ENCODE data around the gene FAM174B.

The FAM174B gene

DNA sequence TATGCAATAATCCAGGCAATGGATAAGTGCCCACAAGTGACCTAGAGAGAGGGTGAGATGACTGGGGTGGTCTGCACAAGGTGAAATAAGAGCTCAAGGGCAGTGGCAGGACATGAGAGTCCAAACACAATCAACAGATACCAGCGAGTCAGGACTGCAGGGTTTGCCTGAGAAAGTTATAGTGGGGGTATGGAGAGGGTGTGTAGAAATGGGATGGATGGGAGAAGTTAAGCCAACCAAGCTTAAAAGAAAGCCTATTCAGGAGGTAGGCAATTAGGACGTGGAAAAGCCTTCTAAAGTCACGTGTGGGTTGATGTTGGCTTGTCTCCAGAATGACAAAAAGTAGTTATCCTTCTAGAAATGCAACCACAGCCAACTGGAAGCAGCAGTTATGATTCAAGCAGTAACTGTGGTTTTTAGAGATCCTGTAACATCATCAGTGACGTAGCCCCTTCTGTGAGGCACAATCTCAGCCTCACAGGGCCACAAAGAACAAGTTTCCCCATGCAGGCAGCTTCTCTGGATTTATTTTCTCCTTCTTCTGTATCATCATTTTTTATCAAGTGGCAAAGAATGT is 56.1 kb downstream of the FAM174B start:
- DNase-seq: no peak

DNA sequence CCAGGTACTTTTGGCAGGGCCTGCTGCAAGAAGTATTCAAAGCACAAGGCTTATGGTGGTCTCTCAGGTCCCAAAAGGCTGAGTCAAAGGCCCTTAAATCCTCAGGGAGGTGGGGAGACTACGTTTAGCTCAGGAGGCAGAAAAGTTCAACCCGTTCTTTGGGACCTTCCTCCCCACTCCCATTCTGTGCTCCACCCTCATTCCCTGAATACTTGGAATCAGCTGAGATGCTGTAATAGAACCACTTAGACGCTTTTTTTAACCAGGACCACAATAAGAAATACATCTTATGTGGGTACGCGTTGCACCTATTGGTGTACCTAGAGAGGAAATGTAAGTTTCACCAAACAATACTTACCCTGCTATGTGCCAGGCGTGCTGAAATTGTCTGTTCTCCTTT is 58.0 kb downstream of the FAM174B start:
- no peak for DNase-seq

DNA sequence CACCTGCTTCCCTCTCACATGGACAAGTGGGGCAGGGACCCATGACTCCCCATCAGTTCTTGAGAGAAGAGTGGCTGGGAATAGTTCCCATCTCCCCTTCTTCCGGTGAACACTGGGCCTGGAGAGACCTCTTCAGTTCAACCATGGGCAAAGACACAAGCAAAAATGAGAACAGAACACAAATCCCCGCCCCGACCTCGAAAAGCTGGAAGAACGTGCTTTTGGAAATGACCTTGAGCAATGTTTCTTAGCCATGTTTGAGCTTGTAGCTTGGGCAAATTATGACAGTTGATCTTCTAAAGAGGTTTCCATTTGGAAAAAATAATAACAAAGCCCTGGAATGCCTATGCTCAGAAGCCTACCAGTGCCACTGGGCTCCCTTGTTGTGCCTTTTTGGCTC is 59.0 kb downstream of the FAM174B start:
- no peak for DNase-seq

DNA sequence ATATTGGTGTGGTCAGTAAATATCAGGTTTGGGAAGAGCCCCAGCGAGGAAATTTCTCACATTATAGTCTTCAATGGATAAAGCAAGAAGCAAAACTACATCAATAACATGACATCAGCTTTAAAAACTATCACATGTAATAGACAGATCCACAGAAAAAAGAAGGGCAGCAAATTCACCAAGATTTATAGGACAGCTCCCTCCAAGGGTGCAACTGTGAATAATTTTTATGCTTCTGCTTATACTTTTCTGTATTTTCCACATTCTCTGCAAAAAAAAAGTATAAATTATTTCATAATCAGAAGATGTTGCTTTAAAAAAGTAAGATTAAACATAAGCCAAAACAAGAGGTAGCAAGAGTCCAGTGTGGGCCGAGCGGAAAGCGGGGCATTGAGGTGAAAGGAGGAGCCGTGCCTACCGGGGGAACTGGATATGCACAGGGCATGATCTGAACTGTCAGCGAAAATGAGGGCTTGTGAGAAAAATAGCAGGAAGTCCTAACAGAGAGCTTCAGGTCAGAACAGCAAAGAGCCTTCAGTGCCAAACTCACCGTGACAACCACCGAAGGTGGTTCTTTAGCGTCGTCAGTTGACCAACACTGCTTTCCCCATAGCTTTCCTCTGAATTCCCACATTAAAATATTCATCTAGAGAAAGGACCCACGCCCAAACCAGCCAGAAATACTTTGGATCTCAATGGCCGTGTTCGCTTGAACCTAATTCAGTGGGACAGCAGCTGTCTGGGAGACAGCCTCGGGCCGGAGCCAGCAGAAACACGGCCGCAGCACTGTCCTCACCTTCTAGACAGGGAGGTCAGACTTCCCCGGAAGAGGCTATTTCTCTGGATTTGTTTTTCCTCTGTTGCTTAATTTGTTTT is 59.8 kb downstream of the FAM174B start:
- DNase-seq: no peak

DNA sequence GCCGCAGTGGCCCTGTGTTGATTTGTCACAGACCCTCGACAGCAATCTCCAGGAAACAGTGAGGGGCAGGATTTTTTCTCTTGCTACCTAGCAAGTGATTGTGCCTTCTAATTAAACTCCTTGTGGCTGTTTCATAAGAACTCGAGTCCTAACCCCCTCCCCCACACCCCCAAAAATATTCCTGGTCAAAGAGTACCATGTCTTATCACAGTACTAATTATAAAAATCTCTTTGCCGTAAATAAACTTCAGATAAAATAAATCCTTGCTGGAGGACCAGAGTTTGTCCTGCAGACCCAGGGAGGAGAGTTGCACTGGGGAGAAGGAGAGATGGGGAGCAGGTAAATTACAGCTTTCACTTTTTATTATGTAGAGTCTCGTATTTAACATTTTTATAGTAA is 64.3 kb downstream of the FAM174B start:
- DNase-seq: no peak

DNA sequence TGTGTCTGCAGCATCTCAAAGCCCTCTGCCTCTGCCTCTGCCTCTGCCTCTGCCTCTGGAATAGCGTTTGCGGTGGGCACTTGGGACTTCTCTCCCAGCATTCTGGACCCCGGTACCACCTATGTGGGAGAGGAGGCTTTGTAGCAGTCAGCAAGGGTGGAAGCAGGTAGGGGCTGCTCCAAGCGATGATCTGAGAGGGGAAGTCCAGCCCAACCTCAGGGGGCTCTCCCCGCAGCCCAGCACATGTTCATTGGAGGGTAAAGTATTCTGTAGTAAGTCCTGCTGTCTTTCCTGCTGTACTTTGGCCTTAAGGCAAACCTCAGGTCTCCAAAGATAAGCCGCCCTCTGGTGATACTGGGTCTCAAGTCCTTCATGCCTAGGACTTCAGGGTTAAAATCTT is 68.6 kb downstream of the FAM174B start:
- DNase-seq: no peak

DNA sequence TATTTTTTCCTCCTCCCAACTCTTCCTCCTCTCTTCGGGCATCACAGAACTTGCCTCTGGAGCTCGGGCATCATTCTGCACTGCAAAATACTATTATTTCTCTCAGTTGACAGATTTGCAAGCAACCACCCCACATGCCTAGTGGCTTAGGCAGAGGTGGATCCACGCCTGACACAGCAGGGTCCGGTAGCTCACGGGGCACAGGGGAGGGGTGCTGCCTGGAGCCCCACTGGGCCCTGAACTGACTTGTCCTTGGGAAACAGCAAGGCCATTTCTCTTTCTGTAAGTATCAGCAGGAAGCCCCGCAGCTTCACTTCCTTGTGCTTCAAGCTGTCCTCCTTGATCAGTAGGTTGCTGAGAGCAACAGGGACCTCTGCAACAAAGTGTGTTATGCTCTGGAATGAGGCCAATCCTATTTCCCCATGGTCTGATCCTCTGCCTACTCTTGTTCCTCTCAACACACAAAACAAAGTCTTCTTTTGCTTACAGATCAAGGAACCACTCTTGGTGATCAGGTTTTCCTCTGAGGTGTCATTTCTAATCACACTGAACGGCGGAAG is 69.1 kb downstream of the FAM174B start:
- DNase-seq: no peak

DNA sequence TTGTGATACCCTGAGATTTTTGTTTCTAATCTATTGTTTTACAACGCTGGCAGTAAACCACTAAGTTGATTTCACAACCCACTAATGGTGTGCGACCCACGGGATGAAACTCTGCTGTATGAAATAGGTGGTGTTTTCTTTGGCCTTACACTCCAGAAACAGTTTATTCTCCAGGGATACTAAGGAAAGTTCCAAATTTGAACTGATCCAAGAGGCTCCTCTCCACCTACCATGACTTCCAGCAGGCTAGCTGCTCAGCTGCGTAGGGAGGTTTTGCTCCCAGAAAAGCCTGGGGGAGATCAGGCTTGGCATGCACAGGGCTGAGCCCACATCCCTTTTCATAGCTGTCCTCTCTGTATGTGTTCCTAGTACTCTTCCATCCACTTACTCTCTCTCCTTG is 71.5 kb downstream of the FAM174B start:
- no peak for DNase-seq

DNA sequence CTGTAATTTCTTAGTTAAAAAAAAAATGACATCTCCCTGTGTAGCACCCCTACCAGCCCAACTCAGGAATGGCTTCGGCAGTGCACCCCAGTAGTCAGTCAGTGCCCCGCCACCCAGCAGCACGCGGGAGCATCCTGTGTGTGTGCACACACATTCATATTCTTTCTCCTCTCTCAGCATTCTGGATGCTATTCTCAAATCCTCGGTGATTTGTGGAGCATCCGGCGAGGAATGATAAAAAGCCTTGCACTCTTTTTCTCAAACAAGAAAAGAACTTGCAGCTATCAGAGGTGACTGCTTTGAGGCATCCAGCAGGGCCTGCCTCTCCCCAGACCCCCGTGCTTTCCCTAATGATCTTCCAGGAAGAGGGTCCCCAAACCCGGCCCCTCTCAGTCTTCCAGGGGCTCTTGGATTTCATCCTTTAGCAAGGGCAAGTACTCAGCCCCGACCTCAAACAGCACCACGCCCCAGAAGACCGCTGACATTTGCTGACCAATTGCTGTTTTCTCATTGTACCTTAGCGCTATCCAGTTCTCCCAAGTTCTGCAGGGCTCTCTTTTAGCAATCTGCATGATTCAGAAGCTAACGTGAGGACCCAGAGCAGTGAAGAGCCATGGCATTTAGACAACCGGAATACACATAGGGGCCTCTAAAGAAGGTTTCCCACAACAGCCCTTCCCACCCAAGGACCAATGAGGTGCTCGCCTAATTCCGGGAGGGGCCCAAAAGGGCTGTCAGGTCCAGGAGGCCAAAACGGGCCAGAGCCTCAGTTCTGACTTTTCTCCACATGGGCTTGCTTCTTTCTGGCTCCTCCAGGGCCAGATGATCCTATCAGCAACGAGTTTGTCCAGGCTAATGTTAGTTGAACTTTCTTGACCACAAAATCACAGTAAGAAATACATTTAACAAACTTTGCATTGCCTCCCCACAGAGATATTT is 72.2 kb downstream of the FAM174B start:
- DNase-seq: no peak

DNA sequence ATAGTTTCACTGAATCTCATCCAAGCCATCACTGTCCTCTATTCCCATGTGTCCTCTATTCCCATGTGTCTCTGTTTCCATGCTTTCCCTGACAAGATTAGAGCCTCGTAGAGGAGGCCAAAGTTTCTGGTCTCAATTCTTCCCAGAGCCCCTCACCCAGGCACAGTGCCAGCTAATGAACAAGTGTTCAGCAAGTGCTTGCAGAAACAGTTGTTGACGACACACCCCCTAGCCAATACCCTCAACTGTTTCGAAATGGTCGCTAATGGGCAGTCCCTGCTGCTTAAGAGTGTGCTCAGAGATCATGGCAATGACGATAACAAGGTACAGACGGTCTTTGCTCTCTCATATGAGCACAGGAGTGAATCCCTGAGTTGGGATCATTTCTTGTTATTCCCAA is 73.4 kb downstream of the FAM174B start:
- DNase-seq: no peak

DNA sequence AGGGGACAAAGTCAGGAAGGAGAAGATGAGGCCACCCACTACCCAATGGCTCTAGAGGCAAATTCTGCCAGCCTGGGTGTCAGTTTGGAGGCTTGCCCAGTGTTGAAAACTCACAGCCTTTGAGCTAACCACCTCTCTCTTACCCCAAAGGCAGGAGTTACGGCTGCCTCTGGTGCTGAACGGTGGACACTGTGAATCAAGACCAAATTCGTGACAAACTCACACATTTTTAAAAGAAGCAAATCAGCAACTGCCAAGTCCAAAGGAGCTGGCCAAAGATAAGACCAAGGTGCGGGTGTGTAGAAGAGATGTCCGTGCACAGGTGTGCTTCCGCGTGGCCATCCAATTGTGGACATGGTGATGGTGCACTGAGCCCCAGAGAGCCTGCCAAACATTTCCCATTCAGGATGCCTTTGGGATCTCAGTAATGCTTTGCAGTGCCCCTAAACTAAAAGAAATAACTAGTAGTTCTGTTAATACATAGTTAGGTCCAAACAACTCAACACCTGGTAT is 74.6 kb downstream of the FAM174B start:
- DNase-seq: no peak

DNA sequence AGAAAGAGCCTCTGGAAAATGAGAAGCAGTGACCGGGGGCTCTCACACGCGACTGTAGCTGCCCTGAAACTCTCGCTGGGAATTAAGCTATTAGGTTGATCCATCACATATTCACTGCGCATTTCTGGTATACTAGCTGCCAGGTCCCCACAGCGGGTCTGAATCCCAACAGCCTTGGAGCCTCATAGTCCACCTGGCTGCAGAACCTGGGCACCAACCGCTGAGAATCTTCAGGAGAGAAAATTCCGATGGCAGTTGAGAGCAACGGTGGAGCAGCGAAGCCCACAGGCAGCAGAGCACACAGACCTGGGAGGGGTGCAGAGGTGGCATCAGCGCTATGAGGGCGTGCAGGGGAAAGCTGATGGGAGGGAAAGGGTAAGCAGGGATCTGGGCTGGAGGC is 75.1 kb downstream of the FAM174B start:
- DNase-seq: no peak

DNA sequence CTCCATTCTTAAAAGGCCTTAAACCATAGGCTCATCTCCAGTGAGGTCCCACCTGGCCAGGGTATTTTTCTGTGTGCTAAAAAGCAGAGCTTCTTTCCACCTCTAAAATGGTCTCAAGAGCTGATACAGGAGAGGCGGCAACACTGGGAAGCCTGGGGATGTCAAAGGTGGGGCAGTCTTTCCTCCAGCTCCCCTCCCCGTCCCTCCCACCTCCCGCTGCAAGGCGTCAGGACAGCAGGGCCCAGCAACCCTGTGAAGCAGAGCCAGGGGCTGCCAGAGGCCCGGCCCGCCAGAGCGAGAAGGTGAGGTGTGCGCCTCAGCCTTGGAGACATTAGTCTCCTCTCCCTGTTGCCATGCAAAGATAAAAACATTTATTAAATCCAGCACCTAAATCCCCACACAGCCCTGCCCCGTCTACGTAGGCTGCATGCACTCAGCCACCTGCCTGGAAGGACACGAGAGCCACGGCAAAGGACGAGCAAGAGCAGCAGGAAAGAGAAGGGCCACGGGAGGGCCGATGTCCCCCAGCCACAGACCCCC is 75.6 kb downstream of the FAM174B start:
- DNase-seq: no peak

DNA sequence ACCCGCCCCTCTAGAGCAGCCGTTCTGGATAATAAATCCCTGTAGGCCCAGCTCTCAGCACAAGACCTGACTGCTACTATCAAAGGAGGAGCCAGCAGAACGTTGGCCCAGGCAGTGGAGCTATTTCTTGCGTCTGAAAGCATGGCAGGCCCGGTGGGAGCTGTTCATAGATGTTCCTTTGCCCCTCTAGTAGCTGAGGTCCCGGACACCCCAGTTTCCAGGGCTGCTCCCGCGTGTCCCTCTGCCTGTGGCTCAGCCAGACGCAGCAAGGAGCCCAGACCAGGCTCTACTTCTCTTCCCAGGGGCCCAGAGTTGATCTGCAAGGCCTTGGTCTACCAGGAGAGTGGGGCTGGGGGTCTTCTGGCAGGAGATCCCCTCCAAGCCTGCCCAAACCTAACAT is 76.1 kb downstream of the FAM174B start:
- DNase-seq: no peak

DNA sequence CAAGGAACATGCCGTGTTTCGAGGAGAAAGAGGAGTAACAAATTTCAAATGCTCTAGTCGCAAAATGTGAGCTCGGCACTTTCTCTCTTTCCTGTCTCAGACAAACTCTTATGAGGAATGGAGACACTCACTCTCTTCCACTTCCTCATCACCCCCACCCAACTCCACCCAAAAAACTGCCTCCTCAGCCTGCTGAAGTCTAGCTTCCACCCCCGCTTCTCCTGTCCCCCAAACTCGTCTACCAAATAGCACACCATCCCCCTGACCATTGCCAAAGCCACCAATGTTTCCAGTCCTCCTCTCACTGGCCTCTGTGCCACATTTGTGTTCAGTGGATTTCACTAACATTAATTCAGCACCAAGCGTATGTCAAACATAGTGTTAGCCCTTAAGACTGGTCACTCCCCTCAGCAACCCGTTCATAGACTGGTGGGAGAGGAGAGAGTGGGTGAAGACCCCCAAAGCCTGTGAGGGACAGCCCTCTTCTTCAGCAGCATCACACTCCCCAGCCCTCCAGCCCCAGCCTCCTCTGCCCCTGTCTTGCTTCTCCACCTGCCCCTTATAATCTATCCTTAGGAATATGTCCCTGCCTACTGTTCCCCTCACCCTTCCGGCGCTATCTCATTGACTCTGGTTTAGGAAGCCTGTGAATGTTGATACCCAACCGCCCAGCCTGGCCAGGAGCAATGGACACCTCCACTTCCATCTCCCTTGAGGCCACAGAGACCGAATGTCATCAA is 77.3 kb downstream of the FAM174B start:
- DNase-seq: no peak

DNA sequence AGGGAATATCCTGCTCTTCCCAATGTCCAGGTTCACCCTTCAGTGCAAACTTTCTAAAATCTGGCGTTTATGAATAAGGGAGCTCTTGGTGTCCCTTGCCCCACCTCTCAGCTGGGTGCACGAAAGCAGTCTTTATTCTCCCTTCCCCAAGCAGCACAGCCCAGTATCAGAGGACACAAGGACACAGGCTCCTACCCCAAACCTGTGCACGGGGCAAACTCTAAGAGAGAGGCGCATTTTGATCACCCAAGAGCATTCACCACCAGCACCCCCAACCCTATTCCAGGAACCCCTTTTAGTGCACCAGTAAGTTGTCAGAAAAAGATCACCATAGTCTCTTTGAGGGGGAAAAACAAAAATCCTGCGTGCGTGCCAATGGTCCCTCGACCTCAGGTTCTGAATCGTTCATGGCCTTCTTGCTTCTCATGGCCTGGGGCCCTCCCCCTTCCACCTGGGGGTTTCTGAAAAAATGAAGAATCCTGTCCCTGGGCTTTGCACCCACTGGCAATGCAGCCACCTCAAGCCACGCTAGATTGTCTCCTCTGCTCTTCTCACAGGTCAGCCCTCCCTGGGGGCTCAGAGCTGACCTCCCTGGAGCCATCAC is 78.9 kb downstream of the FAM174B start:
- DNase-seq: no peak

DNA sequence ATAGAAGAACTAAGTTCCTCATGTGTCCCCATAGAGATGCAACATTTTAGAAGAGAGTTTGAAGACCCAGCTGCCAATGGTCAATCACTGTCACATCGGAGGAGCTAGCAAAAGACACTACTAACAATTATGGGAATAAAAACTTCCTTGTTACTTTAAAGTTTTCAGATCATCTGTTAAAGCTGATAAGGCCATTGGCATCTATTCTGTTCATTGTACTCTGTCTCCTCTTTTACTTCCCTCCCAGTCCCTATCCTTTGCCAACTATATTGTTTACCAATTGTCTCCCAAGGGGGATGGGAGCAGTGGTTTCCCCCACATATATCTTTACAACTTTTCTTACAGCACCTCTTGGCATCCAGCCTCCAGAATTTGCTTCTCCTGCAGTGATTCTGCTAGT is 81.0 kb downstream of the FAM174B start:
- no peak for DNase-seq

DNA sequence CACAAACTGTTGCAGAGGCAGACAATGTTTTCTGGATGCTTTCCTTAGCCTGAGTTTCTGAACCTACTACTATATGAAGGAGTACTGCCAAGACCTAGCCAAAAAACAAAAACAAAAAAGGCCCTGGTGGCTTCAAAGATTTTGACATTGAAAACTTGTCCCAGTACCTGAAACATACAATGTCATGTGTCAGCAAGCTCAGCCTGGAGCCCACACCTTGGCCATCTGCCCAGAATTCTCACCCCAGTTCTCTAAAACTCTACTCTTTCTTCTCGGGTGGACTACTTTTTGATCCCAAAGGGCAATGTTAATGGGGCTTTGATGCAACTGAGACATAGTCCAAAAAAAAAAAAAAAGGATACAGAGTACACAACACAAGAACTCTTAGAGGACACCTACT is 81.4 kb downstream of the FAM174B start:
- no peak for DNase-seq

DNA sequence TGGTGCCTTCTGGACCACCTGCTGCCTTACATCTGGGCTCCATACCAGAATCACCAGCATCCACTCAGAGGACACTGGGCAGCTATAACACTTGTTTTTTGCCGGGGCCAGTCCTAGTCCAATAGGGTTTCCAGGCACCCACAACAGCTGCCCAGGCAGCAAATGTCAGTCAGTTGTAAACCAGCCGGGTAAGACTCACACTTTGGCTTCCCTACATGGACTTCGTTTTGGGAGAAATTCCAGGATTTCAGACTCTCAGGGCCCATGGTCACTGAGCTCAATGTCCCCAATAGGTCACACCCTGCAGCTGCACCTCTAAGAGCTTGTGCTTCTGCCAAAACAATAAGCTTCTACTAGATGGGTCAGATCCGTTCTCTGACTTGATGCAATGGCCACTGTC is 83.8 kb downstream of the FAM174B start:
- no peak for DNase-seq

DNA sequence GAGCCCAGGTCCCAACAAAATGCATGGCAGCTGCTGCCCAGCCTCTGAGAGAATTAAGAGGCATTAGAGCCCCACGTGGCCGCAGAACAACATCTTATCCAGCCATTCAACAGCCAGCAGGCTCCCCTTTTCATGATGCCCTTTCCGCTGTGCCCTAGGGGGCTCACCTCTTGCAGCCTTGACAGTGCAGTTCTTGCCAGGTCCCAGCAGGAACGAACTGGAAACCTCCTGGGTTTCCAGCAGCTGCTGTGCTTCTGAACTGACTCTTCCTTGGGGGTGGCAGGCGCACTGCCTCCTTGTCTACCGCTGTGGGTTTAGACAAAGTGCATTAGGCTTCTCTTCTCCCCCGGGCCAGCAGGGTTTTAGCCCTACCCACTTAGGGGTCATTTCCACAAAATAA is 85.2 kb downstream of the FAM174B start:
- DNase-seq: no peak

DNA sequence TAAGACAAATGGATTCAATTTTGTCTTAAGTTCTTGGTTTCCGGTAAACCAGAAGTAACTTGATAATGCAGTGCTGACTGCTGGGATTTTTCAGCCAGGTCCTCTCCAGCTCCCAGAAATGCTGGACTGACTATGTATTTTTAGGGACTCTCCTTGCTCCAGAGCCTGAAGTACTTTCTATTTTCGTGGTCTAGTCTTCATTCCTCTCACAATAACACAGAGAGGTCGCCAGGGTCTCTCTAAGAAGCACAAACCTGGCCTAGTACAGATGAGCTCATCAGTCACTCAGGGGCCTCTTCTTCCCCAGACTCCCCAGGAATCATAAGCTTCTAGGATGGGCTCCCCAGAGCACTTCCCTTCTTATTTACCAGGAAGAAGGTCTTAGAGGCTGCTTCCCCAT is 85.8 kb downstream of the FAM174B start:
- no peak for DNase-seq

Data from stimulated activated CD4-positive, alpha-beta T cell treated with anti-CD3 and anti-CD28 coated beads, Interleukin-2, amount 100 ng/mL, for 24 hours (primary cell).